Measurements from ENCODE around the gene ZNF579. TPM values are rescaled to one million over a fixed set of nuclear protein-coding genes. Genes with fewer than 3 reads are reported as not detected.
A peak's percentile ranks its signal among the peaks of the same experiment; 100 is the strongest.

The ZNF579 gene
- total and polyA plus RNA-seq, 9 of the 15 experiments (the other 6 are each of a cell fraction or from before 2014, with no cell fraction given): 0.06 to 15.9 (median 1.6) TPM

- TF ChIP-seq SIX5 (IDR thresholded peaks at IDR 0.05; ENCODE audit: borderline replicate concordance in 1 of 2, insufficient read depth in 1 of 2, low read depth in 1 of 2, low read length in 2 of 2): peak in 1 of 2 experiments; percentile 53; a peak in 2 of 4 replicates
- no peak for TF ChIP-seq THAP7 (CRISPR knock-in tag; IDR thresholded peaks at IDR 0.05)
- TF ChIP-seq DLX4 (CRISPR knock-in tag; IDR thresholded peaks at IDR 0.05): no peak
- no peak for TF ChIP-seq CCAR2 (IDR thresholded peaks at IDR 0.05; ENCODE audit: low read depth, low read length)
- peak; percentile 16 to 51; a peak in 1 of 4 replicates for TF ChIP-seq SIN3A (IDR thresholded peaks at IDR 0.05; ENCODE audit: borderline replicate concordance in 2 of 2, control insufficient read depth in 1 of 2, low read depth in 2 of 2, low read length in 2 of 2)
- TF ChIP-seq ELF4 (CRISPR knock-in tag; IDR thresholded peaks at IDR 0.05): no peak
- peak; percentile 5 for TF ChIP-seq SUPT5H (IDR thresholded peaks at IDR 0.05)
- no peak; a peak in 1 of 4 replicates for TF ChIP-seq HDAC1 (IDR thresholded peaks at IDR 0.05)
- no peak for TF ChIP-seq NCOA6 (IDR thresholded peaks at IDR 0.05)
- no peak for TF ChIP-seq DEAF1 (CRISPR knock-in tag; IDR thresholded peaks at IDR 0.05)
- TF ChIP-seq CREM (IDR thresholded peaks at IDR 0.05; ENCODE audit: low read depth): peak; percentile 80
- TF ChIP-seq ZNF408 (CRISPR knock-in tag; IDR thresholded peaks at IDR 0.05; ENCODE audit: low read depth): no peak
- no peak for TF ChIP-seq ATF2 (CRISPR knock-in tag; IDR thresholded peaks at IDR 0.05)
- TF ChIP-seq ZNF134 (CRISPR knock-in tag; conservative IDR thresholded peaks at IDR 0.05): peak; percentile 34; the same call in 1 of the 2 replicates
- no peak for TF ChIP-seq IRF2 (CRISPR knock-in tag; IDR thresholded peaks at IDR 0.05)
- TF ChIP-seq ERF (CRISPR knock-in tag; IDR thresholded peaks at IDR 0.05): 0 out of 2 replicates have a peak, but pooled peaks have one; percentile 84
- TF ChIP-seq ILK (tag; IDR thresholded peaks at IDR 0.05; ENCODE audit: borderline replicate concordance, low read depth): no peak
- TF ChIP-seq ZNF512 (tag; IDR thresholded peaks at IDR 0.05): no peak
- TF ChIP-seq CBFB (CRISPR knock-in tag; IDR thresholded peaks at IDR 0.05): no peak
- no peak for TF ChIP-seq HIVEP1 (CRISPR knock-in tag; IDR thresholded peaks at IDR 0.05)
- TF ChIP-seq ZNF197 (CRISPR knock-in tag; IDR thresholded peaks at IDR 0.05; ENCODE audit: low read depth): peak; percentile 97
- TF ChIP-seq CHD4 (IDR thresholded peaks at IDR 0.05; ENCODE audit: insufficient read depth, insufficient replicate concordance, low read depth, low read length, poor library complexity, severe bottlenecking): no peak
Measured at GRCh38 chr19:55599842-55600661, 19.4 kb upstream of the ZNF579 start, which contains the start of gene ZNF524 (continued).

All from K562 (cell line).